Measurements from ENCODE around the gene P2RX3. TPM values are rescaled to one million over a fixed set of nuclear protein-coding genes. Genes with fewer than 3 reads are reported as not detected.
A peak's percentile ranks its signal among the peaks of the same experiment; 100 is the strongest.
"Not testable (repeated sequence)": the region's sequence is repeated elsewhere in the genome, so short reads cannot be mapped to it uniquely, and the experiment has no call there.

The P2RX3 gene
- total RNA-seq, 2 donors from 2014 or later = not detected

- 77 to 84% methylated on average over 6 to 9 of the region's 9 CpGs for WGBS, 2 experiments (ENCODE audit: insufficient coverage in 1 of 2, insufficient read length in 1 of 2)
- no peaks in the 10 kb centered on the region for H3K9me3 ChIP-seq (ENCODE audit: control insufficient read depth, low read length)
Observed at GRCh38 chr11:57359896-57360690, 21.9 kb downstream of the P2RX3 start.

GRCh38 chr11:57360991-57361390 is 22.8 kb downstream of the P2RX3 start:
- Mint-ChIP-seq H3K4me3 (no peak overlapping the region), H3K27me3 (ENCODE audit: insufficient read depth) (peaks cover 32% of the 10 kb centered on the region), H3K27ac (no peak overlapping the region), H3K4me1 (peaks cover 40% of the 10 kb centered on the region), H3K36me3 (ENCODE audit: low read depth) (no peaks in the 10 kb centered on the region), H3K9me3 (no peaks in the 10 kb centered on the region)
- H3K9me3 ChIP-seq (ENCODE audit: control insufficient read depth, low read length) = no peaks in the 10 kb centered on the region
- H3K9ac ChIP-seq (ENCODE audit: extremely low read depth, low read length, poor library complexity, severe bottlenecking) = no peak overlapping the region
- H3K27me3 ChIP-seq (ENCODE audit: control insufficient read depth, insufficient read depth, low read length, poor library complexity, severe bottlenecking) = peaks cover 22% of the 10 kb centered on the region
- WGBS, 2 experiments (ENCODE audit: insufficient coverage in 1 of 2, insufficient read length in 1 of 2) = 97 to 100% methylated on average over 8 of the region's 8 CpGs
- no peak overlapping the region for H3K27ac ChIP-seq (ENCODE audit: low read depth, low read length)
- H3K36me3 ChIP-seq (ENCODE audit: control insufficient read depth, insufficient read depth, low read length) = no peaks in the 10 kb centered on the region
- peaks cover 13% of the 10 kb centered on the region for H3K4me1 ChIP-seq (ENCODE audit: control insufficient read depth, insufficient read depth, low read length)
- DNase-seq = no peak
- no peak for TF ChIP-seq CTCF (conservative IDR thresholded peaks at IDR 0.05)
- no peak overlapping the region for H3K4me3 ChIP-seq (ENCODE audit: low read length)

More at GRCh38 chr11:57359896-57360690, 21.9 kb downstream of the P2RX3 start:
- TF ChIP-seq CTCF (conservative IDR thresholded peaks at IDR 0.05) = no peak
- peaks cover 36% of the 10 kb centered on the region for H3K4me1 Mint-ChIP-seq
- H3K36me3 ChIP-seq (ENCODE audit: control insufficient read depth, insufficient read depth, low read length) = no peaks in the 10 kb centered on the region
- DNase-seq = no peak
- H3K4me3 Mint-ChIP-seq = no peak overlapping the region
- H3K9me3 Mint-ChIP-seq = no peaks in the 10 kb centered on the region
- peaks cover 10% of the 10 kb centered on the region for H3K4me1 ChIP-seq (ENCODE audit: control insufficient read depth, insufficient read depth, low read length)
- H3K27me3 ChIP-seq (ENCODE audit: control insufficient read depth, insufficient read depth, low read length, poor library complexity, severe bottlenecking) = peaks cover 21% of the 10 kb centered on the region
- no peak overlapping the region for H3K9ac ChIP-seq (ENCODE audit: extremely low read depth, low read length, poor library complexity, severe bottlenecking)
- no peak overlapping the region for H3K4me3 ChIP-seq (ENCODE audit: low read length)
- peaks cover 32% of the 10 kb centered on the region for H3K27me3 Mint-ChIP-seq (ENCODE audit: insufficient read depth)
- H3K36me3 Mint-ChIP-seq (ENCODE audit: low read depth) = no peaks in the 10 kb centered on the region
- no peak overlapping the region for H3K27ac ChIP-seq (ENCODE audit: low read depth, low read length)
- peak overlapping the region; percentile 64 for H3K27ac Mint-ChIP-seq

DNA sequence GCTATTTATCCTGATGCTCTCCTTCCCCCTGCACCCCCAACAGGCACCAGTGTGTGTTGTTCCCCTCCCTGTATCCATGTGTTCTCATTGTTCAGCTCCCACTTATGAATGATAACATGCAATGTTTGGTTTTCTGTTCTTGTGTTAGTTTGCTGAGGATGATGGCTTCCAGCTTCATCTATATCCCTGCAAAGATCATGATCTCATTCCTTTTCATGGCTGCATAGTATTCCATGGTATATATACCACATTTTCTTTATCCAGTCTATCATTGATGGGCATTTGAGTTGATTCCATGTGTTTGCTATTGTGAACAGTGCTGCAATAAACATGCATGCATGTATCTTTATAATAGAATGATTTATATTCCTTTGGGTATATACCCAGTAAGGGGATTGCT is 23.3 kb downstream of the P2RX3 start:
- not testable (repeated sequence) for H3K9me3 Mint-ChIP-seq; H3K9ac ChIP-seq (ENCODE audit: extremely low read depth, low read length, poor library complexity, severe bottlenecking); H3K27ac ChIP-seq (ENCODE audit: low read depth, low read length); H3K4me3 ChIP-seq (ENCODE audit: low read length); H3K36me3 ChIP-seq (ENCODE audit: control insufficient read depth, insufficient read depth, low read length); H3K9me3 ChIP-seq (ENCODE audit: control insufficient read depth, low read length); H3K4me3 Mint-ChIP-seq; H3K36me3 Mint-ChIP-seq (ENCODE audit: low read depth); H3K27ac Mint-ChIP-seq; DNase-seq
- Histone ChIP-seq H3K4me1 (ENCODE audit: control insufficient read depth, insufficient read depth, low read length) (peaks cover 13% of the 10 kb centered on the region), H3K27me3 (ENCODE audit: control insufficient read depth, insufficient read depth, low read length, poor library complexity, severe bottlenecking) (peaks cover 26% of the 10 kb centered on the region)
- H3K27me3 Mint-ChIP-seq (ENCODE audit: insufficient read depth) = peaks cover 34% of the 10 kb centered on the region
- peaks cover 39% of the 10 kb centered on the region for H3K4me1 Mint-ChIP-seq

Measured in endodermal cell (in vitro differentiated cells).